Ovary (tissue), 3 donors: ENCODE results near the gene GRIN3B.

Experiments
- EP300 ChIP-seq: sonication (generic); formaldehyde crosslinking; IDR thresholded peaks from one replicate; pipeline ENCODE4 v1.6.1; 2017; ENCODE audit warnings: antibody characterized with exemption
- POLR2A ChIP-seq: fragments of 450-650 bp; IDR thresholded peaks from one replicate; pipeline ENCODE4 v1.6.1; 2017; ENCODE audit warnings: antibody characterized with exemption, mild to moderate bottlenecking, moderate library complexity
- TF ChIP-seq, protein P1 (sequence below), 3 donors: fragments of 450-650 bp in 2 of 3; fragments of 200-600 bp in 1 of 3; IDR thresholded peaks; one replicate each; pipeline versions ENCODE4 v1.5.1 to v1.8.0; 2016 to 2022; ENCODE audit warnings: antibody characterized with exemption in 3 of 3, mild to moderate bottlenecking in 1 of 3
- donor health status: DM: no; HTN: no; CAD: no.

GRCh38 chr19:993361-993830 is 6.8 kb upstream of the GRIN3B start:
- TF ChIP-seq EP300 (no peak), POLR2A (no peak)
- TF ChIP-seq, protein P1, sequence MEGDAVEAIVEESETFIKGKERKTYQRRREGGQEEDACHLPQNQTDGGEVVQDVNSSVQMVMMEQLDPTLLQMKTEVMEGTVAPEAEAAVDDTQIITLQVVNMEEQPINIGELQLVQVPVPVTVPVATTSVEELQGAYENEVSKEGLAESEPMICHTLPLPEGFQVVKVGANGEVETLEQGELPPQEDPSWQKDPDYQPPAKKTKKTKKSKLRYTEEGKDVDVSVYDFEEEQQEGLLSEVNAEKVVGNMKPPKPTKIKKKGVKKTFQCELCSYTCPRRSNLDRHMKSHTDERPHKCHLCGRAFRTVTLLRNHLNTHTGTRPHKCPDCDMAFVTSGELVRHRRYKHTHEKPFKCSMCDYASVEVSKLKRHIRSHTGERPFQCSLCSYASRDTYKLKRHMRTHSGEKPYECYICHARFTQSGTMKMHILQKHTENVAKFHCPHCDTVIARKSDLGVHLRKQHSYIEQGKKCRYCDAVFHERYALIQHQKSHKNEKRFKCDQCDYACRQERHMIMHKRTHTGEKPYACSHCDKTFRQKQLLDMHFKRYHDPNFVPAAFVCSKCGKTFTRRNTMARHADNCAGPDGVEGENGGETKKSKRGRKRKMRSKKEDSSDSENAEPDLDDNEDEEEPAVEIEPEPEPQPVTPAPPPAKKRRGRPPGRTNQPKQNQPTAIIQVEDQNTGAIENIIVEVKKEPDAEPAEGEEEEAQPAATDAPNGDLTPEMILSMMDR (IDR thresholded peaks at IDR 0.05), result no peak
